ENCODE data around the gene SERPINB6. TPM values are rescaled to one million over a fixed set of nuclear protein-coding genes. Genes with fewer than 3 reads are reported as not detected.

Gene SERPINB6
- total RNA-seq, 1 experiment from 2014 or later, result 169 TPM

- ChIA-PET POLR2A (ENCODE audit: unreplicated experiment) (no interaction called here), CTCF (no interaction called here)
- BruUV-seq (replicated peaks), result no TSS peak
- no peaks in the 10 kb centered on the region for H3K27me3 ChIP-seq (ENCODE audit: insufficient read depth, low read depth)
- no peak overlapping the region for H3K27ac ChIP-seq
- no peaks in the 10 kb centered on the region for H3K4me1 ChIP-seq (replicated peaks; ENCODE audit: insufficient read depth)
- no peak overlapping the region for H3K4me3 ChIP-seq
- no peaks in the 10 kb centered on the region for H3K79me2 ChIP-seq (ENCODE audit: low read depth)
- no peaks in the 10 kb centered on the region for H3F3A ChIP-seq (ENCODE audit: insufficient read depth, low read depth)
- peaks cover 10% of the 10 kb centered on the region; the same call in 1 of the 2 replicates for H3K9me3 ChIP-seq (ENCODE audit: insufficient read depth, low read depth)
- no peaks in the 10 kb centered on the region for H3K9me2 ChIP-seq (ENCODE audit: insufficient read depth)
- no peak overlapping the region for H2AFZ ChIP-seq
- TF ChIP-seq CTCF (conservative IDR thresholded peaks at IDR 0.05), result no peak
- TF ChIP-seq EZH2 (IDR thresholded peaks at IDR 0.05; ENCODE audit: low read depth), result no peak
- intact Hi-C loops (cut with micrococcal nuclease; ENCODE audit: unreplicated experiment), result no loop called here
- DNase-seq, result no peak
- H4K20me1 ChIP-seq (ENCODE audit: insufficient read depth), result no peaks in the 10 kb centered on the region
- H3K4me2 ChIP-seq, result no peak overlapping the region
- peaks cover 8% of the 10 kb centered on the region; the same call in 1 of the 2 replicates for H3K36me3 ChIP-seq (ENCODE audit: low read depth)
These were observed 36.2 kb upstream of the SERPINB6 start for GRCh38 chr6:3007571-3007970.

GRCh38 chr6:3006476-3006875 lies 35.1 kb upstream of the SERPINB6 start:
- peaks cover 6% of the 10 kb centered on the region; the same call in 1 of the 2 replicates for H3K36me3 ChIP-seq (ENCODE audit: low read depth)
- no peak overlapping the region for H3K4me3 ChIP-seq
- POLR2A ChIA-PET (ENCODE audit: unreplicated experiment), result no interaction called here
- H3K4me1 ChIP-seq (replicated peaks; ENCODE audit: insufficient read depth), result 0 out of 2 replicates have a peak, but pooled peaks cover 3% of the 10 kb centered on the region
- no peaks in the 10 kb centered on the region for H3K9me2 ChIP-seq (ENCODE audit: insufficient read depth)
- CTCF ChIA-PET, result interaction anchor here (0.6 kb wide), 1 partner anchor 1008 kb away, joined by 3 read pairs; no protein-coding TSS in a partner anchor
- H4K20me1 ChIP-seq (ENCODE audit: insufficient read depth), result no peaks in the 10 kb centered on the region
- no peak overlapping the region for H2AFZ ChIP-seq
- TF ChIP-seq EZH2 (IDR thresholded peaks at IDR 0.05; ENCODE audit: low read depth), result no peak
- TF ChIP-seq CTCF (conservative IDR thresholded peaks at IDR 0.05), result no peak
- DNase-seq, result no peak
- intact Hi-C loops (cut with micrococcal nuclease; ENCODE audit: unreplicated experiment), result no loop called here
- H3K4me2 ChIP-seq, result no peak overlapping the region
- no peaks in the 10 kb centered on the region for H3K27me3 ChIP-seq (ENCODE audit: insufficient read depth, low read depth)
- no peaks in the 10 kb centered on the region for H3K79me2 ChIP-seq (ENCODE audit: low read depth)
- no peaks in the 10 kb centered on the region for H3F3A ChIP-seq (ENCODE audit: insufficient read depth, low read depth)
- peaks cover under 1% of the 10 kb centered on the region; the same call in 1 of the 2 replicates for H3K9me3 ChIP-seq (ENCODE audit: insufficient read depth, low read depth)
- no TSS peak for BruUV-seq (replicated peaks)
- no peak overlapping the region for H3K27ac ChIP-seq

- no peaks in the 10 kb centered on the region for H3K9me2 ChIP-seq (ENCODE audit: insufficient read depth)
- no peaks in the 10 kb centered on the region for H3K9me3 ChIP-seq (ENCODE audit: insufficient read depth, low read depth)
- H3K27me3 ChIP-seq (ENCODE audit: insufficient read depth, low read depth), result no peaks in the 10 kb centered on the region
- H3K27ac ChIP-seq, result no peak overlapping the region
- no peak overlapping the region for H3K4me2 ChIP-seq
- H3K4me3 ChIP-seq, result no peak overlapping the region
- TF ChIP-seq CTCF (conservative IDR thresholded peaks at IDR 0.05) (no peak), EZH2 (IDR thresholded peaks at IDR 0.05; ENCODE audit: low read depth) (no peak)
- CTCF ChIA-PET, result interaction anchor here (0.6 kb wide), 1 partner anchor 1008 kb away, joined by 3 read pairs; no protein-coding TSS in a partner anchor
- BruUV-seq (replicated peaks), result no TSS peak
- H3F3A ChIP-seq (ENCODE audit: insufficient read depth, low read depth), result no peaks in the 10 kb centered on the region
- H3K36me3 ChIP-seq (ENCODE audit: low read depth), result 0 out of 2 replicates have a peak, but pooled peaks cover under 1% of the 10 kb centered on the region
- DNase-seq, result no peak
- POLR2A ChIA-PET (ENCODE audit: unreplicated experiment), result no interaction called here
- no peak overlapping the region for H2AFZ ChIP-seq
- no peaks in the 10 kb centered on the region for H3K79me2 ChIP-seq (ENCODE audit: low read depth)
- no peaks in the 10 kb centered on the region for H4K20me1 ChIP-seq (ENCODE audit: insufficient read depth)
- intact Hi-C loops (cut with micrococcal nuclease; ENCODE audit: unreplicated experiment), result no loop called here
- H3K4me1 ChIP-seq (replicated peaks; ENCODE audit: insufficient read depth), result 0 out of 2 replicates have a peak, but pooled peaks cover 8% of the 10 kb centered on the region
These were observed 34.5 kb upstream of the SERPINB6 start for GRCh38 chr6:3005874-3006273.
